ENCODE data around the gene NUSAP1.

DNA sequence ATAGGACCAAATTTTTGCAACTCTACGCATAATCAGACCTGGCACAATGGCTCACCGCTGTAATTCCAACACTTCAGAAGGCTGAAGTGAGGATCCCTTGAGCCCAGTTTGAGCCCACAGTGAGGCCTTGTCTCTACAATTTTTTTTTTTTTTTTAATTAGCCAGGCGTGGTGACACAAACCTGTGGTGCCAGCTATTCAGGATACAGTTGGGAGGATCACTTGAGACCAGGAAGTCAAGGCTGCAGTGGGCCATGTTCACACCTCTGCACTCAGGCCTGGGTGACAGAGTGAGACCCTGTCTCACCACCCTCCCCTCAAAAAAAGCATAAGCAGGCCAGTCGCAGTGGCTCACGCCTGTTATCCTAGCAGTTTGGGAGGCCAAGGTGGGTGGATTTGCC is 25.0 kb upstream of the NUSAP1 start:
- TF ChIP-seq TOX (CRISPR knock-in tag; IDR thresholded peaks at IDR 0.05; ENCODE audit: borderline replicate concordance), result no peak
- TF ChIP-seq, protein P1, sequence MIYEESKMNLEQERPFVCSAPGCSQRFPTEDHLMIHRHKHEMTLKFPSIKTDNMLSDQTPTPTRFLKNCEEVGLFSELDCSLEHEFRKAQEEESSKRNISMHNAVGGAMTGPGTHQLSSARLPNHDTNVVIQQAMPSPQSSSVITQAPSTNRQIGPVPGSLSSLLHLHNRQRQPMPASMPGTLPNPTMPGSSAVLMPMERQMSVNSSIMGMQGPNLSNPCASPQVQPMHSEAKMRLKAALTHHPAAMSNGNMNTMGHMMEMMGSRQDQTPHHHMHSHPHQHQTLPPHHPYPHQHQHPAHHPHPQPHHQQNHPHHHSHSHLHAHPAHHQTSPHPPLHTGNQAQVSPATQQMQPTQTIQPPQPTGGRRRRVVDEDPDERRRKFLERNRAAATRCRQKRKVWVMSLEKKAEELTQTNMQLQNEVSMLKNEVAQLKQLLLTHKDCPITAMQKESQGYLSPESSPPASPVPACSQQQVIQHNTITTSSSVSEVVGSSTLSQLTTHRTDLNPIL (CRISPR knock-in tag; IDR thresholded peaks at IDR 0.05; ENCODE audit: low read depth), result no peak
- no peak for TF ChIP-seq TCF4 (CRISPR knock-in tag; IDR thresholded peaks at IDR 0.05; ENCODE audit: borderline replicate concordance)
- TF ChIP-seq PPARA (CRISPR knock-in tag; IDR thresholded peaks at IDR 0.05; ENCODE audit: borderline replicate concordance), result no peak
- no peak for TF ChIP-seq ZNF565 (CRISPR knock-in tag; conservative IDR thresholded peaks at IDR 0.05; ENCODE audit: low read depth)
- no peak for TF ChIP-seq SNAI2 (CRISPR knock-in tag; IDR thresholded peaks at IDR 0.05)
- TF ChIP-seq, protein P2, sequence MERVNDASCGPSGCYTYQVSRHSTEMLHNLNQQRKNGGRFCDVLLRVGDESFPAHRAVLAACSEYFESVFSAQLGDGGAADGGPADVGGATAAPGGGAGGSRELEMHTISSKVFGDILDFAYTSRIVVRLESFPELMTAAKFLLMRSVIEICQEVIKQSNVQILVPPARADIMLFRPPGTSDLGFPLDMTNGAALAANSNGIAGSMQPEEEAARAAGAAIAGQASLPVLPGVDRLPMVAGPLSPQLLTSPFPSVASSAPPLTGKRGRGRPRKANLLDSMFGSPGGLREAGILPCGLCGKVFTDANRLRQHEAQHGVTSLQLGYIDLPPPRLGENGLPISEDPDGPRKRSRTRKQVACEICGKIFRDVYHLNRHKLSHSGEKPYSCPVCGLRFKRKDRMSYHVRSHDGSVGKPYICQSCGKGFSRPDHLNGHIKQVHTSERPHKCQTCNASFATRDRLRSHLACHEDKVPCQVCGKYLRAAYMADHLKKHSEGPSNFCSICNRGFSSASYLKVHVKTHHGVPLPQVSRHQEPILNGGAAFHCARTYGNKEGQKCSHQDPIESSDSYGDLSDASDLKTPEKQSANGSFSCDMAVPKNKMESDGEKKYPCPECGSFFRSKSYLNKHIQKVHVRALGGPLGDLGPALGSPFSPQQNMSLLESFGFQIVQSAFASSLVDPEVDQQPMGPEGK (CRISPR knock-in tag; IDR thresholded peaks at IDR 0.05; ENCODE audit: borderline replicate concordance), result no peak
- TF ChIP-seq ZNF8 (CRISPR knock-in tag; IDR thresholded peaks at IDR 0.05), result no peak
- no peak for TF ChIP-seq RARB (CRISPR knock-in tag; IDR thresholded peaks at IDR 0.05)
- no peak for TF ChIP-seq ZC3H10 (CRISPR knock-in tag; IDR thresholded peaks at IDR 0.05)
- TF ChIP-seq BACH2 (CRISPR knock-in tag; IDR thresholded peaks at IDR 0.05; ENCODE audit: borderline replicate concordance), result no peak
- TF ChIP-seq OSR1 (CRISPR knock-in tag; IDR thresholded peaks at IDR 0.05), result no peak
- TF ChIP-seq, protein P3, sequence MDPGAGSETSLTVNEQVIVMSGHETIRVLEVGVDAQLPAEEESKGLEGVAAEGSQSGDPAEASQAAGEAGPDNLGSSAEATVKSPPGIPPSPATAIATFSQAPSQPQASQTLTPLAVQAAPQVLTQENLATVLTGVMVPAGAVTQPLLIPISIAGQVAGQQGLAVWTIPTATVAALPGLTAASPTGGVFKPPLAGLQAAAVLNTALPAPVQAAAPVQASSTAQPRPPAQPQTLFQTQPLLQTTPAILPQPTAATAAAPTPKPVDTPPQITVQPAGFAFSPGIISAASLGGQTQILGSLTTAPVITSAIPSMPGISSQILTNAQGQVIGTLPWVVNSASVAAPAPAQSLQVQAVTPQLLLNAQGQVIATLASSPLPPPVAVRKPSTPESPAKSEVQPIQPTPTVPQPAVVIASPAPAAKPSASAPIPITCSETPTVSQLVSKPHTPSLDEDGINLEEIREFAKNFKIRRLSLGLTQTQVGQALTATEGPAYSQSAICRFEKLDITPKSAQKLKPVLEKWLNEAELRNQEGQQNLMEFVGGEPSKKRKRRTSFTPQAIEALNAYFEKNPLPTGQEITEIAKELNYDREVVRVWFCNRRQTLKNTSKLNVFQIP (CRISPR knock-in tag; IDR thresholded peaks at IDR 0.05; ENCODE audit: borderline replicate concordance, low read depth), result no peak

All from SK-N-SH treated with all-trans-retinoic acid at 6 μM for 48 hours (cell line).